GM23338 (cell line): Measurements from ENCODE around the gene RHOD. TPM values are rescaled to one million over a fixed set of nuclear protein-coding genes. Genes with fewer than 3 reads are reported as not detected.

Source experiments
- ATAC-seq: fragments of 200-7000 bp; cut with Tn5 transposase; 3 replicates; pipeline ENCODE4 v1.9.1; 2020
- DNase-seq: peaks from one replicate; pipeline ENCODE4 v3.0.0-alpha.2; 2015; ENCODE audit warnings: low spot score
- H2AFZ ChIP-seq: fragments of 200-600 bp; sonication (generic); 2 replicates; pipeline ENCODE4 v1.8.0; 2016; ENCODE audit warnings: antibody characterized with exemption, mild to moderate bottlenecking, moderate library complexity
- H3F3A ChIP-seq: fragments of 200-600 bp; sonication (generic); replicated peaks from 2 replicates; pipeline ENCODE4 v1.8.0; 2017; ENCODE audit warnings: antibody characterized with exemption, mixed run types, low read depth
- H3K27ac ChIP-seq: fragments of 200-600 bp; sonication (generic); 2 replicates; pipeline ENCODE4 v1.6.1; 2016; ENCODE audit warnings: low read depth
- H3K27me3 ChIP-seq: fragments of 200-600 bp; sonication (generic); 2 replicates; pipeline ENCODE4 v1.8.0; 2016; ENCODE audit warnings: mild to moderate bottlenecking, mixed run types, moderate library complexity; ENCODE audit not compliant: insufficient read depth
- H3K36me3 ChIP-seq: fragments of 200-600 bp; sonication (generic); 2 replicates; pipeline ENCODE4 v1.8.0; 2016; ENCODE audit warnings: mild to moderate bottlenecking; ENCODE audit not compliant: insufficient read depth
- H3K4me1 ChIP-seq: fragments of 200-600 bp; sonication (generic); 2 replicates; pipeline ENCODE4 v1.8.0; 2016; ENCODE audit warnings: mild to moderate bottlenecking, moderate library complexity; ENCODE audit not compliant: insufficient read depth
- H3K4me2 ChIP-seq: fragments of 200-600 bp; sonication (generic); 2 replicates; pipeline ENCODE4 v1.7.1; 2017; ENCODE audit warnings: mixed run types
- H3K4me3 ChIP-seq: fragments of 200-600 bp; sonication (generic); 2 replicates; pipeline ENCODE4 v1.6.1; 2016; ENCODE audit warnings: mixed run types
- H3K79me2 ChIP-seq: fragments of 200-600 bp; sonication (generic); replicated peaks from 2 replicates; pipeline ENCODE4 v1.8.0; 2017; ENCODE audit warnings: mild to moderate bottlenecking; ENCODE audit not compliant: insufficient read depth
- H3K9me2 ChIP-seq: fragments of 200-600 bp; sonication (generic); 2 replicates; pipeline ENCODE4 v1.8.0; 2017; ENCODE audit not compliant: insufficient read depth
- H4K20me1 ChIP-seq: fragments of 200-600 bp; sonication (generic); replicated peaks from 2 replicates; pipeline ENCODE4 v1.8.0; 2017; ENCODE audit warnings: mild to moderate bottlenecking; ENCODE audit not compliant: insufficient read depth
- H3K27ac Mint-ChIP-seq: 2 replicates; pipeline ENCODE4 v1.8.0; 2020; ENCODE audit warnings: inconsistent platforms, mild to moderate bottlenecking, moderate library complexity, mixed read lengths
- H3K27me3 Mint-ChIP-seq: 3 replicates; pipeline ENCODE4 v1.8.0; 2022; ENCODE audit warnings: low read depth, mild to moderate bottlenecking, moderate library complexity, mixed read lengths, inconsistent platforms; ENCODE audit not compliant: insufficient read depth, poor library complexity
- H3K36me3 Mint-ChIP-seq: 3 replicates; pipeline ENCODE4 v1.8.0; 2021; ENCODE audit warnings: low read depth, mild to moderate bottlenecking, inconsistent platforms, moderate library complexity, mixed read lengths
- H3K4me1 Mint-ChIP-seq: 3 replicates; pipeline ENCODE4 v1.8.0; 2020; ENCODE audit warnings: mild to moderate bottlenecking, inconsistent platforms, mixed read lengths
- H3K4me3 Mint-ChIP-seq: 3 replicates; pipeline ENCODE4 v1.8.0; 2021; ENCODE audit warnings: moderate library complexity, mild to moderate bottlenecking, inconsistent platforms, mixed read lengths
- H3K9me3 Mint-ChIP-seq: 3 replicates; pipeline ENCODE4 v1.8.0; 2020; ENCODE audit warnings: moderate library complexity, mild to moderate bottlenecking, inconsistent platforms, mixed read lengths
- CREB1 ChIP-seq: fragments of 250-450 bp; sonication (Bioruptor Pico); IDR thresholded peaks from 2 replicates; pipeline ENCODE4 v1.5.0; 2020; ENCODE audit warnings: low read depth, mild to moderate bottlenecking, moderate library complexity
- CTCF ChIP-seq, 2 experiments: fragments of 200-600 bp in 1 of 2; sonication (generic) in 1 of 2; conservative IDR thresholded peaks; 2 replicates each; pipeline versions ENCODE4 v1.5.1 to v1.6.1; 2016 to 2017; ENCODE audit warnings: antibody characterized with exemption in 2 of 2, low read depth in 2 of 2, mild to moderate bottlenecking in 2 of 2, moderate library complexity in 1 of 2
- EZH2 ChIP-seq: fragments of 200-600 bp; sonication (generic); IDR thresholded peaks from one replicate; pipeline ENCODE4 v1.8.0; 2017; ENCODE audit warnings: antibody characterized with exemption, mild to moderate bottlenecking, low read depth; ENCODE audit not compliant: unreplicated experiment
- EZH2phosphoT487 ChIP-seq: fragments of 200-600 bp; sonication (generic); IDR thresholded peaks from one replicate; pipeline ENCODE4 v1.8.1; 2018; ENCODE audit warnings: antibody characterized with exemption; ENCODE audit not compliant: unreplicated experiment
- JUNB ChIP-seq: IDR thresholded peaks from one replicate; pipeline ENCODE4 v1.6.1; 2016; ENCODE audit warnings: antibody characterized with exemption; ENCODE audit not compliant: unreplicated experiment
- NANOG ChIP-seq: IDR thresholded peaks from 2 replicates; pipeline ENCODE4 v1.6.1; 2016; ENCODE audit warnings: antibody characterized with exemption, borderline replicate concordance
- POLR2AphosphoS5 ChIP-seq: IDR thresholded peaks from 2 replicates; pipeline ENCODE4 v1.6.1; 2016; ENCODE audit warnings: antibody characterized with exemption, low read depth
- STAT1 ChIP-seq: IDR thresholded peaks from one replicate; pipeline ENCODE4 v1.6.1; 2016; ENCODE audit warnings: antibody characterized with exemption; ENCODE audit not compliant: unreplicated experiment
- ZNF114 ChIP-seq: fragments of 250-450 bp; sonication (Bioruptor Pico); IDR thresholded peaks from 2 replicates; pipeline ENCODE4 v1.5.0; 2020; ENCODE audit warnings: mild to moderate bottlenecking, moderate library complexity
- ZNF331 ChIP-seq: fragments of 250-450 bp; sonication (Bioruptor Pico); IDR thresholded peaks from 2 replicates; pipeline ENCODE4 v1.5.0; 2020; ENCODE audit warnings: low read depth, mild to moderate bottlenecking, moderate library complexity
- ZNF462 ChIP-seq: fragments of 250-450 bp; sonication (Bioruptor Pico); IDR thresholded peaks from 2 replicates; pipeline ENCODE4 v1.5.0; 2020; ENCODE audit warnings: mild to moderate bottlenecking, moderate library complexity
- polyA plus RNA-seq: library from polyadenylated mRNA; unstranded; fragments of >200 nt; fragmentation: Nextera tagmentation; extraction: Ambion mirVana; gene quantifications from 2 replicates; pipeline ENCODE4 v1.2.1, GENCODE V29; 2016
- total RNA-seq: library from RNA; depleted of rRNA; stranded (reverse); fragments of >200 nt; shearing (Covaris generic); gene quantifications from 2 replicates; pipeline ENCODE4 v1.2.3, GENCODE V29; 2014
- TF ChIP-seq, protein P1 (sequence below): IDR thresholded peaks from one replicate; pipeline ENCODE4 v1.6.1; 2018; ENCODE audit warnings: antibody characterized with exemption; ENCODE audit not compliant: unreplicated experiment
- TF ChIP-seq, protein P2 (sequence below): IDR thresholded peaks from 2 replicates; pipeline ENCODE4 v1.6.1; 2016; ENCODE audit warnings: antibody characterized with exemption

Gene RHOD
- total and polyA plus RNA-seq, 2 experiments from 2014 or later, result 13.8 to 16.2 TPM

- H4K20me1 ChIP-seq, result no peaks in the 10 kb centered on the region
- H3K36me3 ChIP-seq, result no peaks in the 10 kb centered on the region
- no peaks in the 10 kb centered on the region for H3K9me2 ChIP-seq
- H3K27me3 Mint-ChIP-seq, result peaks cover 15% of the 10 kb centered on the region
- no peak for TF ChIP-seq ZNF462 (CRISPR knock-in tag)
- no peak for TF ChIP-seq EZH2
- TF ChIP-seq EZH2phosphoT487, result no peak
- TF ChIP-seq CTCF (conservative IDR thresholded peaks at IDR 0.05; ENCODE audit: low read depth in 2 of 2), result no peak
- no peak for TF ChIP-seq JUNB
- TF ChIP-seq ZNF114 (CRISPR knock-in tag), result no peak
- TF ChIP-seq STAT1, result no peak
- TF ChIP-seq, protein P1, sequence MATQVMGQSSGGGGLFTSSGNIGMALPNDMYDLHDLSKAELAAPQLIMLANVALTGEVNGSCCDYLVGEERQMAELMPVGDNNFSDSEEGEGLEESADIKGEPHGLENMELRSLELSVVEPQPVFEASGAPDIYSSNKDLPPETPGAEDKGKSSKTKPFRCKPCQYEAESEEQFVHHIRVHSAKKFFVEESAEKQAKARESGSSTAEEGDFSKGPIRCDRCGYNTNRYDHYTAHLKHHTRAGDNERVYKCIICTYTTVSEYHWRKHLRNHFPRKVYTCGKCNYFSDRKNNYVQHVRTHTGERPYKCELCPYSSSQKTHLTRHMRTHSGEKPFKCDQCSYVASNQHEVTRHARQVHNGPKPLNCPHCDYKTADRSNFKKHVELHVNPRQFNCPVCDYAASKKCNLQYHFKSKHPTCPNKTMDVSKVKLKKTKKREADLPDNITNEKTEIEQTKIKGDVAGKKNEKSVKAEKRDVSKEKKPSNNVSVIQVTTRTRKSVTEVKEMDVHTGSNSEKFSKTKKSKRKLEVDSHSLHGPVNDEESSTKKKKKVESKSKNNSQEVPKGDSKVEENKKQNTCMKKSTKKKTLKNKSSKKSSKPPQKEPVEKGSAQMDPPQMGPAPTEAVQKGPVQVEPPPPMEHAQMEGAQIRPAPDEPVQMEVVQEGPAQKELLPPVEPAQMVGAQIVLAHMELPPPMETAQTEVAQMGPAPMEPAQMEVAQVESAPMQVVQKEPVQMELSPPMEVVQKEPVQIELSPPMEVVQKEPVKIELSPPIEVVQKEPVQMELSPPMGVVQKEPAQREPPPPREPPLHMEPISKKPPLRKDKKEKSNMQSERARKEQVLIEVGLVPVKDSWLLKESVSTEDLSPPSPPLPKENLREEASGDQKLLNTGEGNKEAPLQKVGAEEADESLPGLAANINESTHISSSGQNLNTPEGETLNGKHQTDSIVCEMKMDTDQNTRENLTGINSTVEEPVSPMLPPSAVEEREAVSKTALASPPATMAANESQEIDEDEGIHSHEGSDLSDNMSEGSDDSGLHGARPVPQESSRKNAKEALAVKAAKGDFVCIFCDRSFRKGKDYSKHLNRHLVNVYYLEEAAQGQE, result no peak
- no peak for TF ChIP-seq CREB1 (CRISPR knock-in tag)
- TF ChIP-seq, protein P2, sequence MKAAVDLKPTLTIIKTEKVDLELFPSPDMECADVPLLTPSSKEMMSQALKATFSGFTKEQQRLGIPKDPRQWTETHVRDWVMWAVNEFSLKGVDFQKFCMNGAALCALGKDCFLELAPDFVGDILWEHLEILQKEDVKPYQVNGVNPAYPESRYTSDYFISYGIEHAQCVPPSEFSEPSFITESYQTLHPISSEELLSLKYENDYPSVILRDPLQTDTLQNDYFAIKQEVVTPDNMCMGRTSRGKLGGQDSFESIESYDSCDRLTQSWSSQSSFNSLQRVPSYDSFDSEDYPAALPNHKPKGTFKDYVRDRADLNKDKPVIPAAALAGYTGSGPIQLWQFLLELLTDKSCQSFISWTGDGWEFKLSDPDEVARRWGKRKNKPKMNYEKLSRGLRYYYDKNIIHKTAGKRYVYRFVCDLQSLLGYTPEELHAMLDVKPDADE, result no peak
- no peak for TF ChIP-seq NANOG
- no peak for TF ChIP-seq ZNF331 (CRISPR knock-in tag)
- TF ChIP-seq POLR2AphosphoS5, result no peak
- no peak for ATAC-seq
- H3K4me3 ChIP-seq, result no peak overlapping the region
- no peak overlapping the region for H3K27ac ChIP-seq
- peaks cover 3% of the 10 kb centered on the region; the same call in 2 of the 3 replicates for H3K4me1 Mint-ChIP-seq
- H2AFZ ChIP-seq, result no peak overlapping the region
- H3K4me2 ChIP-seq, result no peak overlapping the region
- no peak overlapping the region for H3K27ac Mint-ChIP-seq
- no peaks in the 10 kb centered on the region for H3K79me2 ChIP-seq
- no peaks in the 10 kb centered on the region for H3K36me3 Mint-ChIP-seq
- no peaks in the 10 kb centered on the region for H3K9me3 Mint-ChIP-seq
- H3F3A ChIP-seq, result 0 out of 2 replicates have a peak, but pooled peaks cover 3% of the 10 kb centered on the region
- no peaks in the 10 kb centered on the region for H3K4me1 ChIP-seq
- no peak for DNase-seq
- H3K27me3 ChIP-seq, result no peaks in the 10 kb centered on the region
- no peak overlapping the region for H3K4me3 Mint-ChIP-seq
Observed at GRCh38 chr11:67048515-67049130, 8.0 kb upstream of the RHOD start.
